ENCODE measurements around the gene PRDM5. TPM values are rescaled to one million over a fixed set of nuclear protein-coding genes. Genes with fewer than 3 reads are reported as not detected.

The PRDM5 gene
- total and polyA plus RNA-seq, 3 donors from 2014 or later: 8.2 to 21.9 (median 19.1) TPM

- Histone ChIP-seq H3K27ac (no peak overlapping the region), H3K4me1 (no peaks in the 10 kb centered on the region), H3K36me3 (ENCODE audit: low read depth, missing control alignments) (no peaks in the 10 kb centered on the region), H3K9me3 (no peaks in the 10 kb centered on the region), H3K4me3 (no peak overlapping the region), H3K27me3 (no peaks in the 10 kb centered on the region)
- 71 to 80% methylated on average over 3 of the region's 3 CpGs for WGBS, 2 donors
- intact Hi-C loops (cut with DNase I; ENCODE audit: low total_unique reads): no loop called here
- TF ChIP-seq POLR2A (IDR thresholded peaks at IDR 0.05) (no peak), CTCF (IDR thresholded peaks at IDR 0.05) (no peak)
- DNase-seq: no peak
Measured at GRCh38 chr4:120857312-120857711, 65.2 kb downstream of the PRDM5 start.

GRCh38 chr4:120856294-120856693, 66.2 kb downstream of the PRDM5 start:
- Histone ChIP-seq H3K27ac (no peak overlapping the region), H3K27me3 (no peaks in the 10 kb centered on the region), H3K4me3 (no peak overlapping the region), H3K9me3 (no peaks in the 10 kb centered on the region), H3K4me1 (no peaks in the 10 kb centered on the region), H3K36me3 (ENCODE audit: low read depth, missing control alignments) (no peaks in the 10 kb centered on the region)
- intact Hi-C loops (cut with DNase I; ENCODE audit: low total_unique reads): no loop called here
- WGBS, 2 donors: 79 to 80% methylated on average over 2 of the region's 2 CpGs
- TF ChIP-seq CTCF (IDR thresholded peaks at IDR 0.05): no peak
- TF ChIP-seq POLR2A (IDR thresholded peaks at IDR 0.05): no peak
- DNase-seq: no peak

DNA sequence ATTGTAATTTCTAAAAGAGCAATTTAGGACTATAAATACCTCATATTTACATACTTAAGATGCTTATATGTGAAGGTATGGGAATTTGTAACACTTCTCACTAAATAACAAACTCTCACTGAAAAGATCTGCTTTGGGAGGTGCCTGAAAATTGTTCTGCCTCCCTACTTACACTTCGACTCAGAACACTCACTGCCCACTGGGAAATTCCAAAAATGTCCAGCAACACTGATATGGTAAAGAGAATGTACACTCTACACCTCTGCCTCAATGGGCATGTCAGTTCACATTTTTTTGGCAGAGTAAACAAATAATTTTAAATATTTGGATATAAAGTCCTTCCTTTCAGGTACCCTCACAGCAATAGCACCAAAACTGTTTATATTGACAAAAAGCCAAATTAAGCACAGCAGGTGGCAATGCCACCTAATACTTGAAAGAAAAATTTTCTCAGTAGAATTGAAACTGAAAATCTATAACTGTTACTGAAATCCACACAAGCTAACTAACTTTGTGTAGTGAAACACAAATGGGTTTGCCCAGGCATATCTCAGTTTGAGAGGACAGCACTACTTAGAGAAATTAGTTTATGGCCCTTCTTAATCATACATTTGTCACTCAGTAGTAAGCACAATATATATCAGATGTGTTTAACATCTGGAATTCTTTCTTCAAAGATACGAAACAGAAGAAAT, 67.1 kb downstream of the PRDM5 start:
- Histone ChIP-seq H3K4me1 (no peaks in the 10 kb centered on the region), H3K36me3 (ENCODE audit: low read depth, missing control alignments) (no peaks in the 10 kb centered on the region), H3K27ac (no peak overlapping the region), H3K27me3 (no peaks in the 10 kb centered on the region), H3K9me3 (no peaks in the 10 kb centered on the region), H3K4me3 (no peak overlapping the region)
- intact Hi-C loops (cut with DNase I; ENCODE audit: low total_unique reads): no loop called here
- WGBS, 2 donors: 76 to 82% methylated on average over 2 of the region's 2 CpGs
- DNase-seq: no peak
- TF ChIP-seq CTCF (IDR thresholded peaks at IDR 0.05) (no peak), POLR2A (IDR thresholded peaks at IDR 0.05) (no peak)

DNA sequence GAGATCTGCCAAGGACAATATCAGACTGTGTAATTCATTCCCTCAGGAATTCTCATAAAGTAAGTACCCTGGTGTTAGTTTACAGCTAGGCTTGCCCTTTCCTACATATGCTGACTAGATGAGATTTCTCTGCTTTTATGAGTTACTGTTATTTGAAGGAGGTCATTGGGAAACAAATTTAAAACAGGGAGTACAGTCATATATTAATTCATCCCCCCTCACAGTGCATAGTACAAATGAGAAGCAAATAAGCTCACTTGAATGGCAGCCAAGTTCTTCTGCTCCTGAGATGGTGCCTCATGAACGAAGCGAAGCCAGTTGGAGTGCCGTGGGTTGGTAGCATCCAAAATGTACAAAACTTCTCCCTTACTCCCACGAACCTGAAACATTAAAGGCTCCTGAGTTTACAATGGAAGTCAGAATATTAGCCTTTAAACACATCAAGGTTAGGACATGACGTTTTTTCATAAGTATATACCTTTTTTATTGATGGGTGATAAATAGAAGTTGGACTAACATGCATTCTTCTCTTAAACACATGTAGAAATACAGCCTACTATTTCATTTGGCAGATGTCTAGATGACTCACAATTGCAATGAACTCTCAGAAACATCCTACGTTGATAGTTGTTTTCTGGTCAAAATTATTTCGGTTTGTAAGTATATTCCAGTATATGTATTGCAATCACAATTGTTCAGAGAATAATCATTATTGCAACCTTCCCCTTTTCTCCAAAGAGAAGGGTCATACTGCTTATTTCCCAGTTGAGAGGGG, 69.2 kb downstream of the PRDM5 start:
- TF ChIP-seq POLR2A (IDR thresholded peaks at IDR 0.05) (no peak), CTCF (IDR thresholded peaks at IDR 0.05) (no peak)
- H3K36me3 ChIP-seq (ENCODE audit: low read depth, missing control alignments): no peaks in the 10 kb centered on the region

More for the DNA sequence above, 69.2 kb downstream of the PRDM5 start:
- Histone ChIP-seq H3K27me3 (no peaks in the 10 kb centered on the region), H3K9me3 (no peaks in the 10 kb centered on the region), H3K4me3 (no peak overlapping the region), H3K27ac (no peak overlapping the region), H3K4me1 (no peaks in the 10 kb centered on the region)
- intact Hi-C loops (cut with DNase I; ENCODE audit: low total_unique reads): no loop called here
- DNase-seq: no peak
- WGBS, 2 donors: 67 to 77% methylated on average over 7 of the region's 7 CpGs

All from testis (tissue), 3 donors.